Trophoblast cell (in vitro differentiated cells and primary cell): ENCODE measurements around the gene UBIAD1.
"Not testable (repeated sequence)": the region's sequence is repeated elsewhere in the genome, so short reads cannot be mapped to it uniquely, and the experiment has no call there.

ENCODE experiments used
- DNase-seq, 2 donors: peaks; one replicate each; pipeline ENCODE4 v3.0.0-alpha.2; 2016
- H2AFZ ChIP-seq: 2 replicates; pipeline ENCODE4 v1.6.1; 2013; ENCODE audit warnings: low read length, moderate library complexity, mild to moderate bottlenecking; ENCODE audit not compliant: insufficient read depth, poor library complexity
- H2AK5ac ChIP-seq: 2 replicates; pipeline ENCODE4 v1.6.1; 2013; ENCODE audit warnings: mild to moderate bottlenecking, low read length
- H2BK120ac ChIP-seq: 2 replicates; pipeline ENCODE4 v1.6.1; 2013; ENCODE audit warnings: low read length, mild to moderate bottlenecking, moderate library complexity; ENCODE audit not compliant: insufficient read depth, poor library complexity
- H2BK12ac ChIP-seq: 2 replicates; pipeline ENCODE4 v1.6.1; 2013; ENCODE audit warnings: mild to moderate bottlenecking, low read length, moderate library complexity
- H2BK5ac ChIP-seq: 2 replicates; pipeline ENCODE4 v1.6.1; 2013; ENCODE audit warnings: low read length, low read depth, moderate library complexity, mild to moderate bottlenecking; ENCODE audit not compliant: poor library complexity
- H3K14ac ChIP-seq: 2 replicates; pipeline ENCODE4 v1.6.1; 2013; ENCODE audit warnings: mild to moderate bottlenecking, low read length
- H3K18ac ChIP-seq: 2 replicates; pipeline ENCODE4 v1.6.1; 2013; ENCODE audit warnings: mild to moderate bottlenecking, low read length
- H3K23ac ChIP-seq: 2 replicates; pipeline ENCODE4 v1.6.1; 2013; ENCODE audit warnings: low read length
- H3K27ac ChIP-seq: 2 replicates; pipeline ENCODE4 v1.5.1; 2013; ENCODE audit warnings: low read depth, mild to moderate bottlenecking, inconsistent platforms, low read length, moderate library complexity
- H3K27me3 ChIP-seq: 2 replicates; pipeline ENCODE4 v1.6.1; 2013; ENCODE audit warnings: inconsistent platforms, mild to moderate bottlenecking, low read length, moderate library complexity; ENCODE audit not compliant: insufficient read depth
- H3K36me3 ChIP-seq, 2 experiments: 1 replicate in 1 of 2; 2 replicates in 1 of 2; pipeline ENCODE4 v1.6.1; 2013; ENCODE audit warnings: low read length in 2 of 2, mild to moderate bottlenecking in 2 of 2, moderate library complexity in 1 of 2; ENCODE audit not compliant: insufficient read depth in 2 of 2, control insufficient read depth in 1 of 2
- H3K4ac ChIP-seq: 2 replicates; pipeline ENCODE4 v1.6.1; 2013; ENCODE audit warnings: low read depth, mild to moderate bottlenecking, low read length, moderate library complexity
- H3K4me1 ChIP-seq, 2 experiments: 1 replicate in 1 of 2; 2 replicates in 1 of 2; pipeline ENCODE4 v1.6.1; 2013; ENCODE audit warnings: low read length in 2 of 2, mild to moderate bottlenecking in 2 of 2, moderate library complexity in 1 of 2; ENCODE audit not compliant: insufficient read depth in 2 of 2, control insufficient read depth in 1 of 2
- H3K4me2 ChIP-seq: 2 replicates; pipeline ENCODE4 v1.6.1; 2013; ENCODE audit warnings: inconsistent platforms, mild to moderate bottlenecking, low read length, moderate library complexity
- H3K4me3 ChIP-seq: 2 replicates; pipeline ENCODE4 v1.5.1; 2013; ENCODE audit warnings: mild to moderate bottlenecking, low read depth, low read length, inconsistent platforms
- H3K79me1 ChIP-seq: one replicate; pipeline ENCODE4 v1.6.1; 2013; ENCODE audit warnings: low read length
- H3K79me2 ChIP-seq: 2 replicates; pipeline ENCODE4 v1.6.1; 2013; ENCODE audit warnings: low read length, mild to moderate bottlenecking; ENCODE audit not compliant: control insufficient read depth, insufficient read depth, poor library complexity
- H3K9ac ChIP-seq: 2 replicates; pipeline ENCODE4 v1.6.1; 2013; ENCODE audit warnings: mild to moderate bottlenecking, low read length
- H3K9me3 ChIP-seq: 2 replicates; pipeline ENCODE4 v1.6.1; 2013; ENCODE audit warnings: low read depth, mild to moderate bottlenecking, control low read depth, inconsistent platforms, low read length; ENCODE audit not compliant: insufficient read depth
- H4K12ac ChIP-seq: 2 replicates; pipeline ENCODE4 v1.6.1; 2013; ENCODE audit warnings: low read depth, mild to moderate bottlenecking, low read length, moderate library complexity
- H4K8ac ChIP-seq: 2 replicates; pipeline ENCODE4 v1.6.1; 2013; ENCODE audit warnings: low read depth, mild to moderate bottlenecking, low read length, moderate library complexity
- H4K91ac ChIP-seq: one replicate; pipeline ENCODE4 v1.6.1; 2013; ENCODE audit warnings: low read depth, mild to moderate bottlenecking, low read length, moderate library complexity
- WGBS: extraction: QIAGEN DNeasy Blood & Tissue Kit; methylation state at CpG from one replicate; pipeline ENCODE4 v1.1.7; 2013; ENCODE audit warnings: missing lambda C conversion rate; ENCODE audit not compliant: insufficient read length, insufficient coverage; ENCODE audit errors: extremely low coverage; 5-methylcytosine and 5-hydroxymethylcytosine counted together

The UBIAD1 gene

GRCh38 chr1:11262171-11263049 lies 10.6 kb upstream of the UBIAD1 start, which contains the start of gene MTOR:
Gene MTOR, minus strand, starts transcription at chr1:11262551. Its CDS starts 3,142 bp downstream, at chr1:11259409.
- Histone ChIP-seq H3K14ac (peak within 1 kb of the TSS; percentile 97), H3K27me3 (no peaks in the 10 kb centered on the region), H3K27ac (no peak within 1 kb of the TSS), H3K9ac (peak within 1 kb of the TSS; percentile 97), H3K4me1 (peaks cover 0 to 4% of the 10 kb centered on the region in 2 experiments), H3K4me3 (peak within 1 kb of the TSS; percentile 98), H3K4ac (peak within 1 kb of the TSS; percentile 98), H2BK120ac (peak within 1 kb of the TSS; percentile 59), H4K12ac (peak within 1 kb of the TSS; percentile 95), H2BK12ac (no peak within 1 kb of the TSS), H3K79me2 (peaks cover 5% of the 10 kb centered on the region), H2BK5ac (peak within 1 kb of the TSS; percentile 29), H3K79me1 (peaks cover 6% of the 10 kb centered on the region), H3K4me2 (peak within 1 kb of the TSS; percentile 95), H3K9me3 (no peaks in the 10 kb centered on the region), H4K8ac (peak within 1 kb of the TSS; percentile 98), H2AFZ (peak within 1 kb of the TSS; percentile 96), H3K18ac (peak within 1 kb of the TSS; percentile 96), H4K91ac (peak within 1 kb of the TSS; percentile 91), H3K36me3 (peaks cover 10 to 16% of the 10 kb centered on the region in 2 experiments), H2AK5ac (peak within 1 kb of the TSS; percentile 52), H3K23ac (no peak within 1 kb of the TSS)
- no CpG with 5 or more reads among the region's 60 CpGs for WGBS
- peak; percentile 100 for DNase-seq

- Histone ChIP-seq H2BK12ac (no peak overlapping the region), H3K18ac (no peak overlapping the region), H3K4me3 (no peak overlapping the region), H3K14ac (no peak overlapping the region), H2BK120ac (no peak overlapping the region), H4K12ac (no peak overlapping the region), H3K79me2 (peaks cover 5% of the 10 kb centered on the region), H3K9me3 (no peaks in the 10 kb centered on the region), H3K27me3 (no peaks in the 10 kb centered on the region), H2AFZ (no peak overlapping the region), H3K36me3 (no peaks in the 10 kb centered on the region), H3K4me1 (peaks cover 0 to 4% of the 10 kb centered on the region in 2 experiments), H2AK5ac (no peak overlapping the region), H2BK5ac (no peak overlapping the region), H3K4ac (no peak overlapping the region), H3K23ac (no peak overlapping the region), H4K91ac (no peak overlapping the region), H3K79me1 (peaks cover 6% of the 10 kb centered on the region), H4K8ac (no peak overlapping the region), H3K27ac (no peak overlapping the region), H3K9ac (no peak overlapping the region), H3K4me2 (no peak overlapping the region)
- no peak for DNase-seq
- WGBS: no CpG with 5 or more reads among the region's 12 CpGs
These were observed 6.5 kb upstream of the UBIAD1 start for GRCh38 chr1:11266268-11267074.

- H2AFZ ChIP-seq, H3K27ac ChIP-seq, H3K9ac ChIP-seq, H2BK5ac ChIP-seq, H3K79me1 ChIP-seq, H3K4me2 ChIP-seq, H3K14ac ChIP-seq, H3K4me1 ChIP-seq, H3K36me3 ChIP-seq, H4K12ac ChIP-seq, H3K4ac ChIP-seq, H3K18ac ChIP-seq, H4K8ac ChIP-seq, H3K27me3 ChIP-seq, H3K9me3 ChIP-seq, H4K91ac ChIP-seq, H3K4me3 ChIP-seq, H2BK12ac ChIP-seq, H2BK120ac ChIP-seq, H2AK5ac ChIP-seq, H3K23ac ChIP-seq, H3K79me2 ChIP-seq: not testable (repeated sequence)
- WGBS: 100% methylated on average over 1 of the region's 19 CpGs
- DNase-seq: peak in 1 of 2 donors; percentile 12
These were observed 5.4 kb upstream of the UBIAD1 start for GRCh38 chr1:11267350-11268337.

GRCh38 chr1:11272544-11272831 lies 510 bp upstream of the UBIAD1 start:
- peak overlapping the region; percentile 96 for H2AFZ ChIP-seq
- H2AK5ac ChIP-seq: no peak overlapping the region
- no CpG with 5 or more reads among the region's 9 CpGs for WGBS
- peaks cover 6% of the 10 kb centered on the region for H3K79me1 ChIP-seq
- no peak overlapping the region for H3K4ac ChIP-seq
- no peak overlapping the region for H3K4me3 ChIP-seq
- no peak overlapping the region for H2BK12ac ChIP-seq
- no peaks in the 10 kb centered on the region for H3K27me3 ChIP-seq
- no peak overlapping the region for H3K18ac ChIP-seq
- H4K8ac ChIP-seq: no peak overlapping the region
- H3K9ac ChIP-seq: no peak overlapping the region
- peaks cover 9 to 11% of the 10 kb centered on the region in 2 experiments for H3K4me1 ChIP-seq
- no peak overlapping the region for H2BK5ac ChIP-seq
- no peak overlapping the region for H2BK120ac ChIP-seq
- H3K36me3 ChIP-seq: peaks cover 0 to 2% of the 10 kb centered on the region in 2 experiments
- no peak overlapping the region for H3K27ac ChIP-seq
- peaks cover 3% of the 10 kb centered on the region for H3K79me2 ChIP-seq
- H4K12ac ChIP-seq: peak overlapping the region; percentile 62
- H3K9me3 ChIP-seq: no peaks in the 10 kb centered on the region
- peak overlapping the region; percentile 55 for H3K4me2 ChIP-seq
- H3K23ac ChIP-seq: no peak overlapping the region
- DNase-seq: no peak
- no peak overlapping the region for H4K91ac ChIP-seq
- no peak overlapping the region for H3K14ac ChIP-seq
